ENCODE results near the gene MID1IP1. TPM values are rescaled to one million over a fixed set of nuclear protein-coding genes. Genes with fewer than 3 reads are reported as not detected.

Gene MID1IP1
- total RNA-seq, 1 experiment from 2014 or later = 100 TPM

DNA sequence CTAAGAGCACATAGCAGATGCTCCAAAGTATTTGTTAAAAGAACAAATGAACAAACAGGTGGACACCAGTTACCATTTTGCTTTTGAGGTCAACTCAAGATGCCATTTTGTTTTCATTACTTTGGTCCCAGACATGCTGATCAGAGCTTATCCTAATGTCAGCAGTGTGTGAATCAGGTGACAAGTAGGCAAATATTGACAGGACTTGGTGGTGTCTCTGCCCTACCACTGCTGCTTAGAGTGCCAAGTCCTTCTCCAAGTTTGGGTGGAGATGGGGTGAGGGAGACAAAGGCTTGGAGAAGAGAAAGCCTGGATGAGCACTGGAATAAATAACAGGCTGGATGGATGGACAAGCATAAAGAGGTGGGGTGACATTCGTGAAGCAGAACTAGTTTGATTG is 38.7 kb downstream of the MID1IP1 start:
- Mint-ChIP-seq H3K4me3 (no peak overlapping the region), H3K9me3 (peaks cover 54 to 63% of the 10 kb centered on the region in 2 experiments), H3K27me3 (ENCODE audit: low read depth) (no peaks in the 10 kb centered on the region; the same call in 1 of the 2 replicates), H3K36me3 (ENCODE audit: insufficient read depth in 1 of 3, low read depth in 3 of 3) (no peaks in the 10 kb centered on the region; a peak in 2 of 7 replicates), H3K4me1 (peaks cover 0 to 3% of the 10 kb centered on the region in 2 experiments; a peak in 3 of 4 replicates), H3K27ac (no peak overlapping the region)
- Histone ChIP-seq H3K56ac (ENCODE audit: insufficient read length, low read depth, low read length) (no peak overlapping the region), H4K20me1 (ENCODE audit: control insufficient read depth, insufficient read depth, insufficient read length) (no peaks in the 10 kb centered on the region), H2BK15ac (ENCODE audit: low read depth, low read length) (no peak overlapping the region), H2BK120ac (ENCODE audit: low read depth, low read length, poor library complexity, severe bottlenecking) (no peak overlapping the region), H4K5ac (ENCODE audit: insufficient read length, low read depth, low read length) (no peak overlapping the region), H3K9ac (ENCODE audit: extremely low read depth, insufficient read length, low read length) (no peak overlapping the region), H3K23me2 (ENCODE audit: insufficient read length, low read depth, low read length, poor library complexity, severe bottlenecking) (no peaks in the 10 kb centered on the region), H2AFZ (ENCODE audit: low read length) (no peak overlapping the region), H2BK5ac (ENCODE audit: insufficient read length, low read length) (no peak overlapping the region), H3K18ac (ENCODE audit: insufficient read length, low read depth, low read length) (no peak overlapping the region), H3K23ac (ENCODE audit: insufficient read length, low read depth, low read length) (no peak overlapping the region), H4K91ac (ENCODE audit: insufficient read length, low read depth, low read length) (no peak overlapping the region), H3T11ph (ENCODE audit: low read length) (no peak overlapping the region), H3K9me3 (ENCODE audit: control insufficient read depth, low read depth, low read length) (no peaks in the 10 kb centered on the region), H3K27me3 (ENCODE audit: insufficient read depth, low read length) (no peaks in the 10 kb centered on the region), H4K8ac (replicated peaks; ENCODE audit: insufficient read length, low read depth, low read length) (no peak overlapping the region), H2AK5ac (ENCODE audit: insufficient read length, low read length) (no peak overlapping the region), H3K27ac (ENCODE audit: insufficient read length, low read depth, low read length) (no peak overlapping the region), H3K4ac (ENCODE audit: low read depth, low read length) (no peak overlapping the region), H3K4me1 (ENCODE audit: insufficient read depth, low read length) (no peaks in the 10 kb centered on the region), H2BK20ac (ENCODE audit: low read depth, low read length, poor library complexity, severe bottlenecking) (no peak overlapping the region), H3K79me2 (ENCODE audit: insufficient read depth, low read length) (no peaks in the 10 kb centered on the region), H3K14ac (ENCODE audit: insufficient read depth, low read length) (no peak overlapping the region), H3K79me1 (ENCODE audit: insufficient read depth, low read depth, low read length, poor library complexity, severe bottlenecking) (no peaks in the 10 kb centered on the region), H3K4me2 (ENCODE audit: insufficient read depth, insufficient read length, low read length) (no peak overlapping the region), H2BK12ac (ENCODE audit: insufficient read length, low read depth, low read length) (no peak overlapping the region)
- TF ChIP-seq, protein P1, sequence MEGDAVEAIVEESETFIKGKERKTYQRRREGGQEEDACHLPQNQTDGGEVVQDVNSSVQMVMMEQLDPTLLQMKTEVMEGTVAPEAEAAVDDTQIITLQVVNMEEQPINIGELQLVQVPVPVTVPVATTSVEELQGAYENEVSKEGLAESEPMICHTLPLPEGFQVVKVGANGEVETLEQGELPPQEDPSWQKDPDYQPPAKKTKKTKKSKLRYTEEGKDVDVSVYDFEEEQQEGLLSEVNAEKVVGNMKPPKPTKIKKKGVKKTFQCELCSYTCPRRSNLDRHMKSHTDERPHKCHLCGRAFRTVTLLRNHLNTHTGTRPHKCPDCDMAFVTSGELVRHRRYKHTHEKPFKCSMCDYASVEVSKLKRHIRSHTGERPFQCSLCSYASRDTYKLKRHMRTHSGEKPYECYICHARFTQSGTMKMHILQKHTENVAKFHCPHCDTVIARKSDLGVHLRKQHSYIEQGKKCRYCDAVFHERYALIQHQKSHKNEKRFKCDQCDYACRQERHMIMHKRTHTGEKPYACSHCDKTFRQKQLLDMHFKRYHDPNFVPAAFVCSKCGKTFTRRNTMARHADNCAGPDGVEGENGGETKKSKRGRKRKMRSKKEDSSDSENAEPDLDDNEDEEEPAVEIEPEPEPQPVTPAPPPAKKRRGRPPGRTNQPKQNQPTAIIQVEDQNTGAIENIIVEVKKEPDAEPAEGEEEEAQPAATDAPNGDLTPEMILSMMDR (conservative IDR thresholded peaks at IDR 0.05) = no peak
- no CpG with 5 or more reads among the region's 1 CpG for WGBS (ENCODE audit: extremely low coverage, insufficient read length, low lambda C conversion rate)
- DNase-seq = no peak
